ENCODE data around the gene SEMA4D.

DNA sequence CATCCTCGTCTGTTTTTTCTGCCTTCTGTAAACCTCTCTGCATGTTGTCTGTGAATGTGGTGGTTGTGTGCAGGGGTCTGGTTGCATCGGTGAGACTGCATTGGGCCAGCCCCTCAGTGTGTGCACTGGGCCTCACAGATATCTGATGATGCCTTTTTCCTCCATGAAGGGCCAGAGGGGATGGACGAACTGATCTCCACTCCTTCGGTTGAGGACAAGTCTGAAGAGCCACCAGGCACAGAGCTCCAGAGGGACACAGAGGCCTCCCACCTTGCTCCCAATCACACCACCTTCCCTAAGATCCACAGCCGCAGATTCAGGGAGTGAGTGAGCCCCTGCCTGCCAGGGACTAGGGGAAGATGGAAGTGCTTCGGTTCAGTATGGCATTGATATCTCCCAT lies 148.3 kb downstream of the SEMA4D start:
- TF ChIP-seq POLR2A (IDR thresholded peaks at IDR 0.05), result no peak
- TF ChIP-seq, protein P1, sequence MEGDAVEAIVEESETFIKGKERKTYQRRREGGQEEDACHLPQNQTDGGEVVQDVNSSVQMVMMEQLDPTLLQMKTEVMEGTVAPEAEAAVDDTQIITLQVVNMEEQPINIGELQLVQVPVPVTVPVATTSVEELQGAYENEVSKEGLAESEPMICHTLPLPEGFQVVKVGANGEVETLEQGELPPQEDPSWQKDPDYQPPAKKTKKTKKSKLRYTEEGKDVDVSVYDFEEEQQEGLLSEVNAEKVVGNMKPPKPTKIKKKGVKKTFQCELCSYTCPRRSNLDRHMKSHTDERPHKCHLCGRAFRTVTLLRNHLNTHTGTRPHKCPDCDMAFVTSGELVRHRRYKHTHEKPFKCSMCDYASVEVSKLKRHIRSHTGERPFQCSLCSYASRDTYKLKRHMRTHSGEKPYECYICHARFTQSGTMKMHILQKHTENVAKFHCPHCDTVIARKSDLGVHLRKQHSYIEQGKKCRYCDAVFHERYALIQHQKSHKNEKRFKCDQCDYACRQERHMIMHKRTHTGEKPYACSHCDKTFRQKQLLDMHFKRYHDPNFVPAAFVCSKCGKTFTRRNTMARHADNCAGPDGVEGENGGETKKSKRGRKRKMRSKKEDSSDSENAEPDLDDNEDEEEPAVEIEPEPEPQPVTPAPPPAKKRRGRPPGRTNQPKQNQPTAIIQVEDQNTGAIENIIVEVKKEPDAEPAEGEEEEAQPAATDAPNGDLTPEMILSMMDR (IDR thresholded peaks at IDR 0.05), result no peak

Measured in uterus (tissue), 2 donors.